H1 (cell line): ENCODE results near the gene LYPD1. TPM values are rescaled to one million over a fixed set of nuclear protein-coding genes. Genes with fewer than 3 reads are reported as not detected.

ENCODE experiments used
- CTCF ChIA-PET: fragments of 300-600 bp; sonication (Branson Sonifier 250); formaldehyde crosslinking; loops from one replicate; lab custom pipeline; 2021; ENCODE audit not compliant: partially characterized antibody; lab: Charles Lee
- POLR2A ChIA-PET: fragments of 300-600 bp; sonication (Branson Sonifier 250); formaldehyde crosslinking; loops from one replicate; lab custom pipeline; 2021; ENCODE audit warnings: inconsistent platforms; ENCODE audit not compliant: partially characterized antibody; lab: Charles Lee
- DNase-seq, 2 experiments: peaks; one replicate each; pipeline versions ENCODE4 v3.0.0 to v3.0.0-alpha.2; 2010 to 2022; ENCODE audit warnings: low spot score in 2 of 2, low read depth in 1 of 2, mixed read lengths in 1 of 2
- FAIRE-seq: peaks from 2 replicates; lab custom pipeline; 2011; peaks lifted over from hg19 to GRCh38; lab: Jason Lieb, UNC
- H2AFZ ChIP-seq: 2 replicates; pipeline ENCODE4 v1.8.1; 2012; ENCODE audit warnings: low read length, inconsistent platforms
- H2AK5ac ChIP-seq: 2 replicates; pipeline ENCODE4 v1.6.1; 2013; ENCODE audit warnings: low read depth, low read length
- H2BK120ac ChIP-seq: replicated peaks from 2 replicates; pipeline ENCODE3; 2013; ENCODE audit warnings: low read depth, low read length, inconsistent platforms
- H2BK12ac ChIP-seq: 2 replicates; pipeline ENCODE4 v1.6.1; 2013; ENCODE audit warnings: low read depth, low read length
- H2BK15ac ChIP-seq: 2 replicates; pipeline ENCODE4 v1.6.1; 2013; ENCODE audit warnings: low read length
- H2BK20ac ChIP-seq: 2 replicates; pipeline ENCODE4 v1.6.1; 2013; ENCODE audit warnings: low read length
- H2BK5ac ChIP-seq: 2 replicates; pipeline ENCODE4 v1.6.1; 2013; ENCODE audit warnings: low read depth, low read length
- H3K14ac ChIP-seq: 2 replicates; pipeline ENCODE4 v1.6.1; 2013; ENCODE audit warnings: inconsistent platforms; ENCODE audit not compliant: insufficient read length
- H3K18ac ChIP-seq: 2 replicates; pipeline ENCODE4 v1.6.1; 2013; ENCODE audit warnings: low read length; ENCODE audit errors: extremely low read depth
- H3K23ac ChIP-seq: 2 replicates; pipeline ENCODE4 v1.6.1; 2013; ENCODE audit warnings: inconsistent platforms; ENCODE audit not compliant: insufficient read length
- H3K23me2 ChIP-seq: 2 replicates; pipeline ENCODE4 v1.6.1; 2013; ENCODE audit warnings: low read depth, low read length
- H3K27ac ChIP-seq: 2 replicates; pipeline ENCODE4 v1.6.1; 2011; ENCODE audit warnings: low read depth, low read length, inconsistent platforms
- H3K27me3 ChIP-seq, 4 experiments: replicated peaks in 1 of 4; 1 replicate in 1 of 4; 2 replicates in 3 of 4; pipeline versions ENCODE4 v1.6.1 to v1.8.1; 2011 to 2013; ENCODE audit warnings: low read length in 3 of 4, mild to moderate bottlenecking in 3 of 4, inconsistent platforms in 2 of 4, mixed read lengths in 2 of 4, moderate library complexity in 1 of 4; ENCODE audit not compliant: control insufficient read depth in 3 of 4, insufficient read depth in 3 of 4; ENCODE audit errors: extremely low read depth in 1 of 4
- H3K36me3 ChIP-seq, 4 experiments: 2 replicates each; pipeline versions ENCODE4 v1.6.1 to v1.8.1; 2011 to 2013; ENCODE audit warnings: mild to moderate bottlenecking in 4 of 4, low read length in 3 of 4, moderate library complexity in 2 of 4, control low read depth in 1 of 4, inconsistent platforms in 1 of 4; ENCODE audit not compliant: insufficient read depth in 4 of 4, control insufficient read depth in 2 of 4
- H3K4ac ChIP-seq: replicated peaks from 2 replicates; pipeline ENCODE3; 2013; ENCODE audit warnings: low read length, low read depth, mixed read lengths, inconsistent platforms; ENCODE audit not compliant: insufficient read length
- H3K4me1 ChIP-seq, 4 experiments: replicated peaks in 1 of 4; 1 replicate in 1 of 4; 2 replicates in 3 of 4; pipeline versions ENCODE4 v1.6.1 to v1.8.1; 2011 to 2013; ENCODE audit warnings: low read length in 3 of 4, inconsistent platforms in 2 of 4, mixed read lengths in 1 of 4; ENCODE audit not compliant: insufficient read depth in 4 of 4, control insufficient read depth in 3 of 4
- H3K4me2 ChIP-seq, 2 experiments: 2 replicates each; pipeline versions ENCODE4 v1.6.1 to v1.8.1; 2011 to 2013; ENCODE audit warnings: low read depth in 2 of 2, low read length in 2 of 2, control low read depth in 1 of 2, inconsistent platforms in 1 of 2, mild to moderate bottlenecking in 1 of 2; ENCODE audit not compliant: insufficient read depth in 1 of 2
- H3K4me3 ChIP-seq, 4 experiments: fragments of 200-600, 300-600 bp in 1 of 4; sonication (generic), shearing (Covaris generic), sonication (Bioruptor Twin) in 1 of 4; 2 replicates each; pipeline versions ENCODE4 v1.5.1 to v1.8.1; 2011 to 2016; ENCODE audit warnings: low read length in 4 of 4, low read depth in 3 of 4, control low read depth in 2 of 4, inconsistent platforms in 2 of 4, mild to moderate bottlenecking in 2 of 4, mixed read lengths in 1 of 4, moderate library complexity in 1 of 4; ENCODE audit not compliant: insufficient read depth in 2 of 4; ENCODE audit errors: extremely low read depth in 1 of 4
- H3K56ac ChIP-seq: replicated peaks from 2 replicates; pipeline ENCODE3; 2013; ENCODE audit warnings: low read depth, mild to moderate bottlenecking, mixed read lengths, low read length, inconsistent platforms; ENCODE audit not compliant: insufficient read length
- H3K79me1 ChIP-seq: 2 replicates; pipeline ENCODE4 v1.6.1; 2013; ENCODE audit warnings: low read depth, low read length, control low read depth
- H3K79me2 ChIP-seq, 2 experiments: 2 replicates each; pipeline versions ENCODE4 v1.6.1 to v1.8.1; 2012 to 2013; ENCODE audit warnings: low read length in 2 of 2, mild to moderate bottlenecking in 2 of 2, inconsistent platforms in 1 of 2; ENCODE audit not compliant: insufficient read depth in 2 of 2, control insufficient read depth in 1 of 2
- H3K9ac ChIP-seq, 4 experiments: replicated peaks in 1 of 4; 1 replicate in 1 of 4; 2 replicates in 3 of 4; pipeline versions ENCODE4 v1.6.1 to v1.8.1; 2011 to 2013; ENCODE audit warnings: low read depth in 3 of 4, low read length in 3 of 4, control low read depth in 2 of 4, mild to moderate bottlenecking in 2 of 4, moderate library complexity in 2 of 4, inconsistent platforms in 1 of 4; ENCODE audit errors: extremely low read depth in 1 of 4
- H3K9me3 ChIP-seq, 2 experiments: 2 replicates each; pipeline versions ENCODE4 v1.6.1 to v1.8.1; 2012 to 2013; ENCODE audit warnings: mild to moderate bottlenecking in 2 of 2, moderate library complexity in 2 of 2, control low read depth in 1 of 2, inconsistent platforms in 1 of 2, low read depth in 1 of 2, low read length in 1 of 2, mixed read lengths in 1 of 2; ENCODE audit not compliant: insufficient read depth in 2 of 2
- H4K20me1 ChIP-seq, 2 experiments: replicated peaks in 1 of 2; 2 replicates each; pipeline versions ENCODE3 to v1.8.1; 2011 to 2013; ENCODE audit warnings: inconsistent platforms in 2 of 2, low read length in 2 of 2, mild to moderate bottlenecking in 1 of 2; ENCODE audit not compliant: insufficient read depth in 2 of 2, control insufficient read depth in 1 of 2
- H4K5ac ChIP-seq: 2 replicates; pipeline ENCODE4 v1.6.1; 2013; ENCODE audit warnings: low read length, low read depth, mixed read lengths, inconsistent platforms; ENCODE audit not compliant: insufficient read length
- H4K8ac ChIP-seq: 2 replicates; pipeline ENCODE4 v1.8.0; 2013; ENCODE audit warnings: mild to moderate bottlenecking, moderate library complexity, low read length, inconsistent platforms; ENCODE audit not compliant: insufficient read depth; ENCODE audit errors: extremely low read depth
- H4K91ac ChIP-seq: replicated peaks from 2 replicates; pipeline ENCODE3; 2013; ENCODE audit warnings: low read length, mixed read lengths, inconsistent platforms; ENCODE audit not compliant: insufficient read length
- RAD21 ChIP-seq, 2 experiments: IDR thresholded peaks in 1 of 2; conservative IDR thresholded peaks in 1 of 2; 2 replicates each; pipeline ENCODE4 v1.6.1; 2011; ENCODE audit warnings: low read depth in 2 of 2, low read length in 2 of 2, improper control_type of control experiment in 1 of 2, inconsistent platforms in 1 of 2, mild to moderate bottlenecking in 1 of 2, moderate library complexity in 1 of 2
- WGBS, 2 experiments: shearing (Covaris generic) in 1 of 2; methylation state at CpG; one replicate each; pipeline versions ENCODE4 v1.1.6 to v1.1.7; 2013 to 2015; ENCODE audit warnings: low lambda C conversion rate in 2 of 2, mixed read lengths in 2 of 2, inconsistent platforms in 1 of 2, low coverage in 1 of 2, missing lambda C conversion rate in 1 of 2; ENCODE audit not compliant: insufficient replicate concordance in 2 of 2, insufficient coverage in 1 of 2, insufficient read length in 1 of 2; ENCODE audit errors: extremely low coverage in 1 of 2, missing lambda C conversion rate in 1 of 2; 5-methylcytosine and 5-hydroxymethylcytosine counted together
- polyA plus RNA-seq, 7 experiments: library from polyadenylated mRNA; depleted of rRNA in 3 of 7; stranded (reverse) in 5 of 7; unstranded in 2 of 7; fragments of >200 nt in 5 of 7; fragments of 200-250 nt in 2 of 7; gene quantifications; 1 replicate in 5 of 7; 2 replicates in 1 of 7; 4 replicates in 1 of 7; pipeline versions ENCODE4 v1.2.1 to v1.2.3, GENCODE V29; 2011 to 2013; ENCODE audit warnings: missing spikeins in 2 of 7, mixed read lengths in 2 of 7
- total RNA-seq: library from RNA; stranded (reverse); fragmentation: NEBNext Ultra II Directional; extraction: Animal tissue kit (Norgen Biotek cat#: 25700); gene quantifications from 2 replicates; pipeline ENCODE4 v1.2.1, GENCODE V29; 2021
- TF ChIP-seq, protein P1 (sequence below): IDR thresholded peaks from 2 replicates; pipeline ENCODE4 v1.6.1; 2011; ENCODE audit warnings: low read depth, mild to moderate bottlenecking, low read length; ENCODE audit not compliant: insufficient read depth

The LYPD1 gene
- total and polyA plus RNA-seq, 2 of the 8 experiments (the other 6 are each of a cell fraction or from before 2014, with no cell fraction given): 1.9 to 2.7 TPM

DNA sequence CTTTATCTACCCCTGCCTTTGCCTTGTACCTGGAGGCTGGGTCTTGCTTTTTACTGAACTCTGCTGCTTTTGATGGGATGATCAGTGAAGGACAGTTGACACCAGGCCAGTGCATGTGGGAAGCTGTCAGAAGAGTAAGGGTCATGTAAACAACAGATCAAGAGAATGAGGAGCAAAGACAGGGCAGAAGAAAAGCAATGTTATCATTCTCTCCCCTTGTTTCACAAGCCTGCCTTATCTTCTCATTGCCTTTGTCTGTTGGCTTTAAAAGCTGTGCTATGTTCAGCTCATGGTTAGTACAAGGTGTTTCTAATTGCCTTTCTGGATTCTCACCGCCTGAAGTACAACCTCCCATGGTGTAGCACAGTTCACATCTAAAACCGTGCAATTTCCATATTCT is 27.6 kb downstream of the LYPD1 start:
- Histone ChIP-seq H3K56ac (no peak overlapping the region), H3K4ac (no peak overlapping the region), H2BK5ac (no peak overlapping the region), H3K27me3 (no peaks in the 10 kb centered on the region; a peak in 1 of 7 replicates), H3K4me2 (no peak overlapping the region), H2BK15ac (no peak overlapping the region), H2BK20ac (no peak overlapping the region), H4K91ac (no peak overlapping the region), H3K14ac (no peak overlapping the region), H3K79me2 (no peaks in the 10 kb centered on the region), H3K36me3 (no peaks in the 10 kb centered on the region), H3K4me1 (peaks cover 2 to 9% (median 5%) of the 10 kb centered on the region in 4 experiments; a peak in 5 of 7 replicates), H3K4me3 (no peak overlapping the region), H2AK5ac (no peak overlapping the region), H4K20me1 (no peaks in the 10 kb centered on the region), H3K23me2 (no peaks in the 10 kb centered on the region), H3K9me3 (no peaks in the 10 kb centered on the region), H3K23ac (no peak overlapping the region), H3K79me1 (no peaks in the 10 kb centered on the region), H3K9ac (peak overlapping the region in 1 of 4 experiments; percentile 8; a peak in 2 of 7 replicates), H2BK120ac (no peak overlapping the region), H2AFZ (no peak overlapping the region), H2BK12ac (no peak overlapping the region), H4K8ac (no peak overlapping the region)
- no peak for FAIRE-seq
- no peak for DNase-seq
- ChIA-PET POLR2A (no interaction called here), CTCF (interaction anchor here (0.7 to 1.0 kb wide), 3 partner anchors 8 to 238 kb away, joined by 3 read pairs; no protein-coding TSS in a partner anchor)
- 94% methylated on average over 2 of the region's 2 CpGs; no CpG with 5 or more reads in 1 of the 2 experiments for WGBS, 2 experiments
- no peak for TF ChIP-seq RAD21 (IDR thresholded peaks at IDR 0.05 in 1 of 2, conservative IDR thresholded peaks at IDR 0.05 in 1 of 2; ENCODE audit: low read depth in 2 of 2, low read length in 2 of 2)
- TF ChIP-seq, protein P1, sequence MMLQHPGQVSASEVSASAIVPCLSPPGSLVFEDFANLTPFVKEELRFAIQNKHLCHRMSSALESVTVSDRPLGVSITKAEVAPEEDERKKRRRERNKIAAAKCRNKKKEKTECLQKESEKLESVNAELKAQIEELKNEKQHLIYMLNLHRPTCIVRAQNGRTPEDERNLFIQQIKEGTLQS: no peak
- TF ChIP-seq, all 59 proteins: peak for 0
- Histone ChIP-seq H3K18ac (no peak overlapping the region), H4K5ac (no peak overlapping the region), H3K27ac (no peak overlapping the region)
